GM19463 (cell line): Measurements from ENCODE around the gene LARP1.
A peak's percentile ranks its signal among the peaks of the same experiment; 100 is the strongest.

Experiments used
- ATAC-seq: cut with Tn5 transposase; IDR thresholded peaks from one replicate; pipeline ENCODE4 v1.9.1; 2021; ENCODE audit warnings: mild to moderate bottlenecking, moderate library complexity; ENCODE audit not compliant: unreplicated experiment

LARP1 gene

GRCh38 chr5:154850255-154851062 lies 95.3 kb downstream of the LARP1 start, which contains the start of gene FAXDC2:
TSS of gene FAXDC2 (minus strand) at chr5:154850603. CDS start at chr5:154838178, 12,425 bp downstream.
- ATAC-seq = no peak

- no peak for ATAC-seq
These were observed 96.2 kb downstream of the LARP1 start for GRCh38 chr5:154851351-154851750.

GRCh38 chr5:154857530-154858296 lies 102.5 kb downstream of the LARP1 start:
- peak; percentile 60 for ATAC-seq

DNA sequence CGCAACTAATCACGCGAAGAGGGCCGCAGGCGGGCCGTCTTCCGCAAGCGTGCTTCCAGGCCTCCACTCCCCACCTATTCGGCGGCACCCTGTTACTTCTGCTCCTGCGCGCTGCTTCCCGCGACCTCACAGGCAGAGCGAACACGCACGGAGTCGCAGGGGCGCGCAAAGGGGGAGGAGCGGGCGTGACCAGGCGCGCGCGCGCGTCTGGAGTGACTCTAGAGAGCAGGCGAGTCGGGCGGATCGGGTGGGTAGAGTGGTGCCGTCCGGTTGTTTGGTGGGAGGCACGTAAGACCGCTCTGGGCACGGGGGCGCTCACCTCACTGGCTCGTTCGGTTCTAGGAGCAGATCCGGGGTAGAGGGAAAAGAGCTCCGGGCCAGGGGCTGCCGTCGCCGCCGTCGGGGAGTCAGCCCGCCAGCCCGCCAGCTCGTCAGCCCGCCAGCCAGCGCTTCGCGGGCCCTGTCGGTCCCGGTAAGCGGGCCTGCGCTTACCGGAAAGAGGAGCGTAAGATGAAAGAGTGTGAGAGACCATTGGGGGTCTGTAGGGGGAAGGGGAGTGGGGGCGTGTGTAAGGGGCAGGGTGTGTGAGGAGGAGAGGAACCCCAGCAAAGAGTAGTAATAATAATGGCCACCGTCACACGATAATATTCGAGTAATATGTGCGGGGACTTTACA lies 103.3 kb downstream of the LARP1 start, which contains the start of gene CNOT8:
TSS of gene CNOT8 (plus strand) at position 331 of the 675 bp plus-strand sequence. CDS start 4,652 bp downstream, outside the sequence.
- peak; percentile 74 for ATAC-seq

DNA sequence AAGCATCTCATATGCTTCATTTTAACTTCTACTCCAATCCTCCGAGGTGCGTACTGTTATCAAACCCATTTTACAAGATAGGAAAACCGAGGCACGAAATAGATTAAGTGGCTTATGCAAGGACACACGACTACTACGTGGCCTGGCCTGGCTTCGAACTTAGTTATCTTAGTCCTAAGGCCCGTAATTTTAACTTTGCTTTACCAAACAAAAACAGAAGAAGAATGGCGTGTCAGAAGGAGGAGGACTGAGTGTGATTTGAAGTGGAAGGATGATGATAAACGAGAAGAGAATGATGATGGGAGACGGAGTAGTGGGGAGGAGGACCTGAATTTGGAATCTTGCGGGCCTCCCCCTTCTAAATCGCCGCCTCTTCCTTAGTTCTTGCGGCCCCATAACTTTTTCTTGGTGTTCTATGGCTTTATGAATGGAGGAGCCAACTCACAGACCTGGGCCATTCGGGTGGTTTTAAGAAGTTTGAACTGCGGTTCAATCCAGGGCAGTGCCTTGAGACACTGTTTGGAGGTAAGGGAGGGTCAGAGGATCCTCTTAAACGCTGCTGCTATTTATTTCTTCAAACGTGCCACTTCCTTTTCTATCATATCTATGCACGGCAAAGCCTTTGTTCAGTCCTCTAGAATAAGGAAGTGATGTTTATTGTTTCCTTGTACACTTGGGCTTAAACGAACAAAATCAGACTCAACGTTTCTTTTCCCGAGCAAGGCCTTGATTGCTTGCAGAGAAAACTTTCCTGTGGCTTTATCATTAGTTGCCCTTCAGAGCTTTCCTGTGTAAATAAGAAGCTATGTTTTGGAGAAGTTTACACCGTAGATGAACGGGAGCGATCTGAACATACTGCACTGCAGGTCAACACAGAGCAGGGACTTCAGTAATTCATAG lies 104.0 kb downstream of the LARP1 start:
- no peak for ATAC-seq

DNA sequence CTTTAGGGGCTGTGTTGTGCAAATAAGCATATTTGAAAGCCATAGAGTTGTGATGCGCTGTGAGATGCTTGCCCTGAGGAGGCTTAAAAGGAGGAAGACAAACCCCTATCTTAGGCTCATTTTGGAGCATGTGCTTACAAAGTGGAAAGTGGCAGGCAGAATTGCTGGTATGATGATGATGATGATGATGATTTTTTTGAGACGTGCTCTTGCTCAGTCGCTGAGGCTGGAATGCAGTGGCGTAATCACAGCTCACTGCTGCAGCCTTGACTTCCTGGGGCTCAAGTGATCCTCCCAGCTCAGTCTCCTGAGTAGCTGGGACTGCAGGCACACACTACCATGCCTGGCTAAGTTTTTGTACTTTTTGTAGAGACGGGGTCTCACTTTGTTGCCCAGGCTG lies 104.9 kb downstream of the LARP1 start:
- ATAC-seq = no peak

GRCh38 chr5:154860765-154861164 lies 105.6 kb downstream of the LARP1 start:
- no peak for ATAC-seq

DNA sequence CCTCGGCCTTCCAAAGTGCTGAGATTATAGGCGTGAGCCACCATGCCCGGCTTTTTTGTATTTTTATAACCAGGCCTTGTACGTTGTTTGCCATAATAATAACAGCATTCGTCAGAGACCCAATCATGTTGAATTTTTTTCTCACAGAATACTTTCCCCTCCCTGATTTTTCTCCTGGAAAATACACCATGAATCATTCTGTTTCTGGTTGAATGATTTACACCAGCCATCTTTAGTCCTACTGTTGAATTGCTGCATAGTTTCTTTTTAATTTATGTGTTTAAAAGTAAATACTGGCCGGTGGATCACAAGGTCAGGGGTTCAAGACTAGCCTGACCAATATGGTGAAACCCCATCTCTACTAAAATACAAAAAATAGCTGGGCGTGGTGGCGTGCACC lies 106.8 kb downstream of the LARP1 start:
- no peak for ATAC-seq

- no peak for ATAC-seq
These were observed 107.6 kb downstream of the LARP1 start for GRCh38 chr5:154862766-154863165.

DNA sequence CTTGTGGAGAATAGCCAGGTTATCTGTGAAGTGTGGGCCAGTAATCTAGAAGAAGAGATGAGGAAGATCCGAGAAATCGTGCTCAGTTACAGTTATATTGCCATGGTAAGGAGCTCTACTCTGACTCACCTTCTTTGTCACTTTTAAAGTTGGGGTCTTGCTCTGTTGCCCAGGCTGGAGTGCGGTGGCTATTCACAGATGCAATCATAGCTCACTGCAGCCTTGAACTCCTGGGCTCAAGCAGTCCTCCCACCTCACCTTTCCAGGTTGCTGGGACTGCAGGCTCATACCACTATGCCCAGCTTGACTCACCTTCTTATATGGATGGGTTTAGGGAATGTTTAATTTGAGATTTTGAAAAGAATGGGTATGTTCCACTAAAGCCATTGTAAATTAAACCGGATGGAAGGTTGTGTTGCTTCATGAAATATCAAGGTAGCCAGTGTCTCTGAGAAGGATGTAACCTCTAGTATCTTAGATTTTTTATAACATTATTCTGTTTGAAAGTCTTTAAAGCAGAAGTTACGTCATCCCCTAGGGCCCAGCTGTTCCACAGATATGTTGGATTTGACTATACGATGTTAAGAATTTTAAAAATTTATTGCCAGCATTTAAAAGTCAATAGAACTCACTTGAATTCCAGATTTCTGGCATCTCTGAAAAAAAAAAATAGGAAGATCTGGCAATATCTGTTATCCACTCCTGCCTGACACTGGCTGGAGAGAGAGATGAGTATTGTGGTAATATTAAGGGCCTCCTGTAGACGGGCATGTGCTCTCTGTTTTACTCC lies 108.3 kb downstream of the LARP1 start:
- ATAC-seq = no peak

DNA sequence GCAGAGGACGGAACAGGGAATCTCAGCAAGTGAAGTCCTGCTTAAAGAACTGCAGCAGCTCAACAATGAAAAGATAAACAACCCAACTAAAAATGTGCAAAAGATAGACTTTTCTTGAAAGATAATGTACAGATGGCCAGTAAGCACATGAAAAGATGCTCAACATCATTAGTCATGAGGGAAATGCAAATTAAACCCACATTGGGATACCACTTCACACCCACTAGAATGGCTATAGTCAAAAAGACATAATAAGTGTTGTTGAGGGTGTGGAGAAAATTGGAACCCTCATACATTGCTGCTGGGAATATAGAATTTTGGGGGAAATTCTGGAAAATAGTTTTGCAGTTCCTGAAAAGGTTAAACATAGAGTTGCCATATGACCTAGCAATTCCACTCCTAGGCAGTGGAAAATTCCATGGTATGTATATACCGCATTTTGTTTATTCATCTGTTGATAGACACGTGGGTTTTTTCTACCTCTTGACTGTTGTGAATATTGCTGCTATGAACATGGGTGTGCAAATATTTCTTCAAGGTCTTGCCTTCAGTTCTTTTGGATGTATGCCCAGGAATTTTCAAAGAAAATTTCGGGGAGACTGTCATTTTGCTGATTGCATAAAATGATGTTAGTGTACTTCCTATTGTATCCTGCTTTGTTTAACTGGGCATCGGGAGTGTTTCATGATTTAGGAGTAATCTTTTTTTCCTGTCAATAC lies 110.4 kb downstream of the LARP1 start:
- ATAC-seq = no peak

- no peak for ATAC-seq
These were observed 111.7 kb downstream of the LARP1 start for GRCh38 chr5:154866841-154867240.
